Kidney epithelial cell (primary cell): ENCODE results near the gene UCP2. TPM values are rescaled to one million over a fixed set of nuclear protein-coding genes. Genes with fewer than 3 reads are reported as not detected.

ENCODE experiments used
- DNase-seq: peaks from one replicate; pipeline ENCODE4 v3.0.0-alpha.2; 2010; ENCODE audit warnings: low read depth
- H3K27me3 ChIP-seq: 2 replicates; pipeline ENCODE4 v1.6.0; 2011; ENCODE audit warnings: low read length; ENCODE audit not compliant: control insufficient read depth, insufficient read depth
- H3K36me3 ChIP-seq: 2 replicates; pipeline ENCODE4 v1.5.1; 2011; ENCODE audit warnings: low read length; ENCODE audit not compliant: control insufficient read depth, insufficient read depth
- H3K4me3 ChIP-seq: 2 replicates; pipeline ENCODE4 v1.5.1; 2011; ENCODE audit warnings: low read depth, mild to moderate bottlenecking, control low read depth, low read length
- CTCF ChIP-seq: IDR thresholded peaks from 2 replicates; pipeline ENCODE4 v1.5.1; 2011; ENCODE audit warnings: mild to moderate bottlenecking, moderate library complexity, low read length, control low read depth, inconsistent platforms; ENCODE audit not compliant: insufficient read depth, poor library complexity, severe bottlenecking
- total RNA-seq: library from RNA; depleted of rRNA; stranded (reverse); fragments of >200 nt; gene quantifications from 2 replicates; pipeline ENCODE4 v1.2.3, GENCODE V29; 2015

Gene UCP2
- total RNA-seq, 1 donor from 2014 or later, result 13.0 TPM

GRCh38 chr11:73949246-73949645 is 33.4 kb downstream of the UCP2 start:
- Histone ChIP-seq H3K4me3 (no peak overlapping the region), H3K27me3 (no peaks in the 10 kb centered on the region), H3K36me3 (no peaks in the 10 kb centered on the region)
- TF ChIP-seq CTCF, result no peak
- DNase-seq, result no peak

GRCh38 chr11:73946798-73947458 is 35.7 kb downstream of the UCP2 start:
- DNase-seq, result no peak
- no peak for TF ChIP-seq CTCF
- no peaks in the 10 kb centered on the region for H3K27me3 ChIP-seq
- H3K36me3 ChIP-seq, result no peaks in the 10 kb centered on the region
- no peak overlapping the region for H3K4me3 ChIP-seq

GRCh38 chr11:73945396-73945795 is 37.2 kb downstream of the UCP2 start:
- no peak for DNase-seq
- no peak for TF ChIP-seq CTCF
- H3K27me3 ChIP-seq, result no peaks in the 10 kb centered on the region
- H3K36me3 ChIP-seq, result no peaks in the 10 kb centered on the region
- no peak overlapping the region for H3K4me3 ChIP-seq

- H3K36me3 ChIP-seq, result no peaks in the 10 kb centered on the region
- no peak for DNase-seq
- no peak overlapping the region for H3K4me3 ChIP-seq
- no peaks in the 10 kb centered on the region for H3K27me3 ChIP-seq
- TF ChIP-seq CTCF, result no peak
Measured at GRCh38 chr11:73944901-73945300, 37.7 kb downstream of the UCP2 start.

- H3K4me3 ChIP-seq, result no peak overlapping the region
- no peaks in the 10 kb centered on the region for H3K27me3 ChIP-seq
- no peak for DNase-seq
- TF ChIP-seq CTCF, result no peak
- no peaks in the 10 kb centered on the region for H3K36me3 ChIP-seq
Measured at GRCh38 chr11:73944085-73944484, 38.6 kb downstream of the UCP2 start.

GRCh38 chr11:73942010-73942409 is 40.6 kb downstream of the UCP2 start:
- TF ChIP-seq CTCF, result no peak
- Histone ChIP-seq H3K27me3 (no peaks in the 10 kb centered on the region), H3K4me3 (no peak overlapping the region), H3K36me3 (no peaks in the 10 kb centered on the region)
- DNase-seq, result no peak
